Mammary epithelial cell (primary cell): ENCODE data around the gene SPDEF.

Experiments
- CTCF ChIP-seq, 2 donors: IDR thresholded peaks in 1 of 2; conservative IDR thresholded peaks in 1 of 2; 2 replicates each; pipeline ENCODE4 v1.5.1; 2011 to 2012; ENCODE audit warnings: inconsistent platforms in 2 of 2, low read length in 2 of 2, mild to moderate bottlenecking in 2 of 2, control low read depth in 1 of 2, low read depth in 1 of 2; ENCODE audit not compliant: insufficient read depth in 1 of 2; ENCODE audit errors: extremely low read depth in 1 of 2
- EZH2 ChIP-seq: IDR thresholded peaks from 2 replicates; pipeline ENCODE4 v1.6.1; 2012; ENCODE audit warnings: low read length, inconsistent platforms, borderline replicate concordance

- TF ChIP-seq CTCF (conservative IDR thresholded peaks at IDR 0.05 in 1 of 2, IDR thresholded peaks at IDR 0.05 in 1 of 2; ENCODE audit: extremely low read depth in 1 of 2, insufficient read depth in 1 of 2, low read depth in 1 of 2, low read length in 2 of 2) (no peak), EZH2 (no peak)
Measured at GRCh38 chr6:34556493-34556892, 364 bp upstream of the SPDEF start.
